Anterior cingulate cortex (tissue), 58 donors: ENCODE measurements around the gene DUSP11.
"Not testable (repeated sequence)": the region's sequence is repeated elsewhere in the genome, so short reads cannot be mapped to it uniquely, and the experiment has no call there.

Source experiments
- DNase-seq, 58 donors: peaks; one replicate each; lab custom pipeline; 2025; lab: John Stamatoyannopoulos, UW

DUSP11 gene

DNA sequence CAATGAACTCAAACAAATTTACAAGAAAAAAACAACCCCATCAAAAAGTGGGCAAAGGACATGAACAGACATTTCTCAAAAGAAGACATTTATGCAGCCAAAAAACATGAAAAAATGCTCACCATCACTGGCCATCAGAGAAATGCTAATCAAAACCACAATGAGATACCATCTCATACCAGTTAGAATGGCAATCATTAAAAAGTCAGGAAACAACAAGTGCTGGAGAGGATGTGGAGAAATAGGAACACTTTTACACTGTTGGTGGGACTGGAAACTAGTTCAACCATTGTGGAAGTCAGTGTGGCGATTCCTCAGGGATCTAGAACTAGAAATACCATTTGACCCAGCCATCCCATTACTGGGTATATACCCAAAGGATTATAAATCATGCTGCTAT is 53.2 kb downstream of the DUSP11 start:
- not testable (repeated sequence) for DNase-seq

DNA sequence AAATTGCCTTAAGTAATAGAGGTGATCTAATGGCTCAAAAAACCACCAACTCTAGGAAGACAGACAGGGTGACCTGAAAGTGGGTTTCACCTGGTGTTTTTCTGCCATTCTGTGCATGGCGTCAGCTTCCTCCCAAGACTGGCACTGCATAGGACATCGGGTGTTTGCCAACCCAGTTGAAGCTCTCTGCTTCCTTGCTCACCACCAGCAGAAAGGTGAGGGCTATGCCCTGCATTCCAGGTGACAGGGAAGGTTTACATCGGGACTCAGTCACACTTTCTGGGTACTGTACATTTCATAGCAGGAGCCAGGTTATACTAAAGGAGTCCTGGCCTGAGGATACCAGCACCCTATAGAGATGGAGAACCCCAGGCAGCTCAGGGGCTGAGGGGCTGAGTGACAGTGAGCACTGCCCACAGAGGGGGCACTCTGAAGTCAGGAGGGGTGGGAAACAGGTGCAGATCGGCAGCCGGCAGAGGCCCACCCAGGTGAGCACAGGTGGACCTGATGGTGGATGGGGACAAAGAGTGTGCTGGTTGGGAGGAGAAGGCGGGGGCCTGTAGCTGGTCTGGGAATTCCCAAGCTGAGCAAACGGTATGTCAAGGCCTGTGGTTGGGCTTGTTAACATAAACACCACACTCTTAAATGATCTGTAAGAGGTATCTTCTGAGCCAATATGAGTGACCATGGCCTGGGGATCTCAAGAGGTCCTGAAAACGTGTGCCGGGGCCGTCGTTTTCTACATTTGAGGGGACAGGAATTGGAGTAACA is 60.9 kb downstream of the DUSP11 start:
- DNase-seq, result no peak

GRCh38 chr2:73718421-73718820 is 61.5 kb downstream of the DUSP11 start:
- no peak for DNase-seq

- DNase-seq, result not testable (repeated sequence)
Observed at GRCh38 chr2:73717695-73718094, 62.2 kb downstream of the DUSP11 start.

DNA sequence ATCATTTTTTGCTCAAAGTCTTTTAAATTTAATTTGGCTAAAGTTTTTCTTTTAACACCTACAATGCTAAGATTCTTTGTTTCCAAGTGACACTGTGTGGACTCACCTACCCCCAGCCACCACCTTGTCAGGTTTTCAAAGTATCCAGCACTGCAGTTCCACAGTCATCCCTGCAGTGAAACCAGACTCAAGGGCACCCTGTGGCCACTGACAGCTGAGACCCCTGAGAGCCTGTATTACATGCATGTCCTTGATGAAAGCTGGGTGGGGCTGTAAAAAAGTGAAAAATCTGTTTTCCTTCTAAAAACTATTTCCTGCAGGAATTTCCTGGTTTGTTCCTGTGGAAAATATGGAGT is 62.7 kb downstream of the DUSP11 start:
- no peak for DNase-seq

DNA sequence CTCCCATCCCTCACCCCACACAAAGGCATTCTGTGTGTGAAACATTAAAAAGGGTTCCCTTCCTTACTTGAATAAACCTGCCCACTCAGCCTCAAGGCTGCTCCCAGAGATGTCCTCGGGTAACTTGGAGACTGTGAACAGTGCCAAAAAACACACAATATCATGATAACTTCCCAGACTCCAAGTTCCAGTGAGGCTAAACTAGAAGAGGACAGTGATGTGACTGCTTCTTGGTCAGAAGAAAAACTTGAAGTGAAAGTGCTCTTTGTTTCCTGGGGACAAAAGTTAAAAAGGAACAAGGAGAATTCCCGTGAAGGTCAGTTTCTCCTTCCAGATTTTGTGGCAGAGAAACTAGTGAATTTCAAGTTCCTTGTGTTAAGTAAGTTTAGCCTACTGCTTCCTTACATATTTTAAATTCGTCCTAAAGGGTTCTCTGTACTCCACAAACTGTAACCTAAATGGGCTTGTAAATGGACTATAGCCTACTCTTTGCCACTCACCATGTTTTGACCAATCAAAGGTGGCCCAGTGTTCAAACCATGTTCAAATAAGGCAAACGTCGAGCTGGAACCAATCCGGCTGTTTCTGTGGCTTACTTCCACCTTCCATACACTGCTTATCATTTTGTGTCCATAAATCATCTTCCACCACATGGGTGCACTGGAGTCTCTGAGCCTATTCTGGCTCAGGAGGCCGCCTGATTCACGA is 63.2 kb downstream of the DUSP11 start:
- DNase-seq, result no peak

DNA sequence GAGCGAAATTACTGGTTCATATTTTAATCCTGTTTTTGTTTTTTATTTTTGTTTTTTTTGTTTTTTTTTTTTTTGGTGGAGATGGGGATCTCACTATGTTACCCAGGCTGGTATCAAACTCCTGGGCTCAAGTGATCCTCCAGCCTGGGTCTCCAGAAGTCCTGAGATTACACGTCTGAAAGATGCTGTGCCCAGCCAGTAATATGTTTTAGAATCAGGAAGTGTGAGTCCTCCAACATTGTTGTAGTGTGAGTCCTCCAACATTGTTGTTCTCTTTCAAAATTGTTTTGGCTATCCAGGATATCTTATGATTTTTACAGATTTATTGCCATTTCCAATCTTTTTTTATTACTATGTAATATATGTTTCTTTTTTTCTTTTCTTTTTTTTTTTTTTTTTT is 65.8 kb downstream of the DUSP11 start:
- DNase-seq, result no peak
